GM18505 (cell line): Measurements from ENCODE around the gene HEPACAM.
A peak's percentile ranks its signal among the peaks of the same experiment; 100 is the strongest.
"Not testable (repeated sequence)": the region's sequence is repeated elsewhere in the genome, so short reads cannot be mapped to it uniquely, and the experiment has no call there.

Experiments used
- ATAC-seq: cut with Tn5 transposase; IDR thresholded peaks from one replicate; pipeline ENCODE4 v1.9.1; 2021; ENCODE audit not compliant: unreplicated experiment
- POLR2A ChIP-seq: IDR thresholded peaks from 4 replicates; pipeline ENCODE4 v1.6.1; 2011; ENCODE audit warnings: borderline replicate concordance; ENCODE audit not compliant: insufficient read depth, insufficient read length; ENCODE audit errors: extremely low read depth

HEPACAM gene, protein sequence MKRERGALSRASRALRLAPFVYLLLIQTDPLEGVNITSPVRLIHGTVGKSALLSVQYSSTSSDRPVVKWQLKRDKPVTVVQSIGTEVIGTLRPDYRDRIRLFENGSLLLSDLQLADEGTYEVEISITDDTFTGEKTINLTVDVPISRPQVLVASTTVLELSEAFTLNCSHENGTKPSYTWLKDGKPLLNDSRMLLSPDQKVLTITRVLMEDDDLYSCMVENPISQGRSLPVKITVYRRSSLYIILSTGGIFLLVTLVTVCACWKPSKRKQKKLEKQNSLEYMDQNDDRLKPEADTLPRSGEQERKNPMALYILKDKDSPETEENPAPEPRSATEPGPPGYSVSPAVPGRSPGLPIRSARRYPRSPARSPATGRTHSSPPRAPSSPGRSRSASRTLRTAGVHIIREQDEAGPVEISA

DNA sequence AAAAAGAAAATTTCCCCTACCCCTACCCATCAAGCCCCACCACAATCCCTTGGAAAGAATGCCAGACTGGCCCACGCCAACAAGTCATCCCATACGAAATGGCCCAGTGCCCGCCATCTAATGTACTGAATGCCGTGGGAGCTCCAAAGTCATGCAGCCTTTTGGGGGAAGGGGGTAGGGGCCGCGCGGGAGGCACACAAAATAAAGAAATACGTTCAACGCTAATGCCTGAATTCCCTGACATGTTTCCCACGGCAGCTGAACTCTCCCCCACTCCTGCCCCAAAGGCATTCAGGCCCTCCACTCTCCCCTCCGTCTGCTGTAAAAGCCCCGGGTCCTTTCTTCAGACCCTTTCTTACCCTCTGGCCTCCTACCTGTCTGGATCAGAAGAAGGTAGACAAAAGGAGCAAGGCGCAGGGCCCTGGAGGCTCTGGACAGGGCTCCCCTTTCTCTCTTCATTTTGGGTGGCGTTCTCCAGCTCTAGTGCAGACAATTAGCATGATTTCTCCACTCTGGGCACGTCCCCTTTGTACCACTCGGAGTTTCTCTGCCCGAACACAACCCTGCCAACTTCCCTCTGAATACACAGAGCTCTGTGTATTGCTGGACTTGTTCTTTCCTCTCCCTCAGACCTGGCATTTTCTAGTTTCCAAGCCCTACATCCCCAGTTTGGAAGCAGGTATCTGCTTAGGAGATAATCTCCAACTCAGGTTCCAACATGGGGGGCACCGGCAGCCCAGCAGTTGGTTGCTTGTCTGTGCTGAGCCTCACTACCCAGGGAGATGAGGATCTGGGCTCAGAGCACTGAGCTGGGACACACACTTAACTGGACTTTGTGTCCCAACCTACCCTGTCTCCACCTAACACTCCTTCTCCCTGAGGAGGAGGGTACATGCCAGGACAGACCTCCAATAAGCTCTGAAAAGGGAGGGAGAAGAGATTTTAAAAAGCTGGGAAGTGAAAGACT is at the start of gene HEPACAM:
Gene HEPACAM (minus strand): TSS at position 500 of the 967 bp plus-strand sequence. CDS start 41 bp downstream, at position 459.
- no peak for TF ChIP-seq POLR2A
- no peak for ATAC-seq

DNA sequence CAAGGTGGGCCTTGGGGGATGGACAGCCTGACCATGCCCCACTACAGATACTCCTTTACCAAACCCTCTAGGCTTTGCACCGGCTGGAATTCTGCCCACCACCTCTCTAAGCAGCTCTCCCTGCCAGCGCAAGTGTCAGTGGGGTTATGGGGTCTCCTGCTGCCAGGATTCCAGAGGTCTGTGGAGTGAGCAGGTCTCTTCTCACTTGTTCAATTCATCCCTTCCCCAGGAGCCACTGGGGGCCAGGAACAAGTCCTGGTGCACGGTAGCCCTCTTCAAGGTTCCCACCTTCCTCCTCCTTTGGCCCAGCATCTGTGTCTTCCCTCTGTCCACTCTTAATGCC is 48.6 kb upstream of the HEPACAM start:
- ATAC-seq = no peak
- TF ChIP-seq POLR2A = no peak

DNA sequence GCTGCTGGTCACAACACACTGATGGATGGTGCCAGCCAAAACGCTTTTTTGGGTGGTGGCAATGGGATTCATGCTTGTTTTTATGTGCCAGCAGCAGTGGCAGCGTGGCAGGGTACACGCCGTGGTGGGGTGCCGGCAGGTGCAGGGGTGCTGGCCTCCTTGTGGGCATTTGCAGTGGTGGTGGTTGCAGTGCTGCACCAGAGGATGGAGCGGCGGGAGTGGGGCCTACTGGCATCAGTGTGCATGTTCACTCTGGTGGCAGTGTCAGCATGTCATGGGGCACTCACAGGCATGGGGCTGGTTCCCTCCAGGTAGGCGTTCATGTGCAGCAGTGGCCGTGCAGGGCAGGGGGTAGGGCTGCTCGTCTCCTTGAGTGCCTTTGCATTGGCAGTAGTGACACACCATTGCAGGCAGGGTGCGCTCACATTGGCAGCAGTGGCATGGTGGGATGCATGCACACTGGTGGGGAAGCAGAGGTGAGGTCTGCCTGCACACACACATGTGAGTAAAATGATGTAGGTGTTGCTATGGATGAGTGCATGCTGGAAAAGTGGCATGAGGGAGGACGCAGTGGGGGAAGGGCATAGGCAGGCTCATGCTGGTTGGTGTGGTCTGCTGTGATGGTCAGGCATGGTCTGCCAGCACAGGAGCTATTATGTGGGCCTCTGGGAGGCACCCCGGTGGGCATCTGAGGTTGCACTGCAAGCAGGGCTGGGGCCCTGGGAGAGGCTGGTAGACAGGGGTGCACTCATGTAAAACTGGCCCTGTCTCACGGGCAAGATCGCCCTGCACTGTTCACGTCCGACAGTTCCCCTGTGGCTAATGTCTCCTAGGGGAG is 48.0 kb upstream of the HEPACAM start:
- no peak for TF ChIP-seq POLR2A
- no peak for ATAC-seq

DNA sequence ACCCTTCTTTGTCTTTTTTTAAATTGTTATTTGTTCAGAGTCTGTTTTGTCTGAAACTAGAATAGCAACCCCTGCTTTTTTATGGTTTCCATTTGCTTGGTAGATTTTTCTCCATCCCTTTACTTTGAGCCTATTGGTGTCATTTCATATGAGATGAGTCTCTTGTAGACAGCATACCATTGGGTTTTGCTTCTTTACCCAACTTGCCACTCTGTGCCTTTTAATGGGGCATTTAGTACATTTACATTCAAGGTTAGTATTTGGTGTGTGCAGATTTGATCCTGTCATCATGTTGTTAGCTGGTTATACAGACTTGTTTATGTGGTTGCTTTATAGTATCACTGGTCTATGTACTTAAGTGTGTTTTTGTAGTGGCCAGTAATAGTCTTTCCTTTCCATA is 46.2 kb upstream of the HEPACAM start:
- no peak for TF ChIP-seq POLR2A
- ATAC-seq = no peak

DNA sequence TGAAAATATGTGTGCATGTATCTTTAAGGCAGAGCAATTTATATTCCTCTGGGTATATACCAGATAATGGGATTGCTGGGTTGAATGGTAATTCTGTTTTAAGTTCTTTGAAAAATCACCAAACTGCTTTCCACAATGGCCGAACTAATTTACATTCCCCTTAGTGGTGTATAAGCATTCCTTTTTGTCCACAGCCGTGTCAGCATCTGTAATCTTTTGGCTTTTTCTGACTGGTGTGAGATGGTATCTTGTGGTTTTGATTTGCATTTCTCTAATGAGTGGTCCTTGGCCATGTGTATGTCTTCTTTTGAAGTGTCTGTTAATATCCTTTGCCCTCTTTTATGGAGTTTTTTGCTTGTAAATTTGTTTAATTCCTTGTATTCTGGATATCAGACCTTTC is 42.5 kb upstream of the HEPACAM start:
- no peak for TF ChIP-seq POLR2A
- ATAC-seq = no peak

DNA sequence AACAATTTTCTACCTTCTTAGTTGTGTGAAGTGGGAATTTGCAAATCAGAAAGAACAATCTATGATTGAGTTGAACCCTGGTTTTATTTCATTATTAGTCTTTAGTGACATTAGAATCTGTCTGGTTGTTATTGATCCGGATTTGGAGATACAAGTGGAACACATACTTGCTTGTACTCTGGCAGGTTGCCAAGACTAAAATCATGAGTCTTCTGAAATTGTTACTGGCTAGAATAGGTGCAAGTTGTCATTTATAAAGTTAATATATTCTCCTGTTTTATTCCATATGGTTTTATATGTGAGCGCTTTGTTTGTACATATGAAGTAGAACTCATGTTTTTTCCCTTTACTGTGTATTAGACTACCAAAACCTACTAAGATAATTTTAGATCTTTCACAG is 41.2 kb upstream of the HEPACAM start:
- no peak for TF ChIP-seq POLR2A
- ATAC-seq = no peak

DNA sequence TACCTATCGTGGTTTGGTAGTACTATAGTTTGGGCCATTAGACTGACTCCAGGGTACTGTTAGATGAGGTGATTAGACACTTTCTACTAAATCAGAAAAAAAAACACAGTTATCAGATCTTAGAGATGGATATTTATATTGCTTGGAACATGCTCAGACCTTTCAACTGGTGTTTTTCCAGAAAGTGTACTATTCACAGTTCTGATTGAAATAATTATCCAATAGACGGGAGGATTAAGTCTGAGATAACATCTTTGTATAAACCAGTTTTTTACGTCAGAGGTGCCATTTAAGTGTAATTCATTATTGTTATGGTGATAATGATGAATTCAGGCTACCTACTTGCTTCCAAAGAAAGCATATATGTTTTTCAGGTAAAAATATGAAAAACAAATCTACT is 40.7 kb upstream of the HEPACAM start:
- ATAC-seq = no peak
- TF ChIP-seq POLR2A = no peak

DNA sequence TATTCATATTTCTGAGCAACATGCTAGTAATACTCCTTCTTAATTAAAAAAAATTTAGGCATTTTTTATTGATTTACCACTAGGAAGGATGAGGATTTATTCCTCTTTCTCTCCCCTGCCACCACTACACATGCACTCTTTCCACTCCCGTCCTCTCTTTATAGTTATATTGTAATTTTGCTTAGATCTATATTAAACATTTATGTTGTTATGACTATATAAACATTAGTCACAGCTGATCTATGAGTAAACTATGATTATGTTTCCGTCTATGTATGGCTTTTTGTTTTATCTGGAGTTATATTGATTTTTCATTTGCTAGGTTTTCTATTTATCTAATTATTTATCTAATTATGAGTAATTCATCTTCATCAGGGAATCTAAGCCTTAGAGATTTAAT is 36.0 kb upstream of the HEPACAM start:
- ATAC-seq = no peak
- TF ChIP-seq POLR2A = no peak

DNA sequence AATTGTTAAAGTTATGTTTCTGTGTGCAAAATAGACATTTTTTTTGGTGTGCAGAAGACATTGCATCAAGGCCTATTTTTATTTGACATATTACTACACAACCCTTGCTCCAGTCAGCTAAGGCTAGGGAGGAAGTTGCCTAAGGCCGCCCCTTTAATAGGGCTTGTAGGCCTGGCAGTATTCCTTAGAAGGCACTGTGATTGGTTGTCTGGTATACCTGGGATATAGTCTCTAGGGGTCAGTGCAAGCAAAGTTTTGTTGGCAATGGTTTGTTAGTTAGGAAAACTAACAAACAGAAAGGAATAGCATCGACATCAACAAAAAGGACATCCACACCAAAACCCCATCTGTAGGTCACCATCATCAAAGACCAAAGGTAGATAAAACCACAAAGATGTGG is 35.1 kb upstream of the HEPACAM start:
- no peak for ATAC-seq
- no peak for TF ChIP-seq POLR2A

DNA sequence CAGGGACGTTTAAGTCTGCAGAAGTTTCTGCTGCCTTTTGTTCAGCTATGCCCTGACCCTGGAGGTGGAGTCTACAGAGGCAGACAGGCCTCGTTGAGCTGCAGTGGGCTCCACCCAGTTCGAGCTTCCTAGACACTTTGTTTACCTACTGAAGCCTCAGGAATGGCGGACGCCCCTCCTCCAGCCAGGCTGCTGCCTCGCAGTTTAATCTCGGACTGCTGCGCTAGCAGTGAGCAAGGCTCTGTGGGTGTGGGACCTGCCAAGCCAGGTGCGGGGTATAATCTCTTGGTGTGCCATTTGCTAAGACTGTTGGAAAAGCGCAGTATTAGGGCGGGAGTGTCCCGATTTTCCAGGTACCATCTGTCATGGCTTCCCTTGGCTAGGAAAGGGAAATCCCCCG is 32.4 kb upstream of the HEPACAM start:
- not testable (repeated sequence) for ATAC-seq

DNA sequence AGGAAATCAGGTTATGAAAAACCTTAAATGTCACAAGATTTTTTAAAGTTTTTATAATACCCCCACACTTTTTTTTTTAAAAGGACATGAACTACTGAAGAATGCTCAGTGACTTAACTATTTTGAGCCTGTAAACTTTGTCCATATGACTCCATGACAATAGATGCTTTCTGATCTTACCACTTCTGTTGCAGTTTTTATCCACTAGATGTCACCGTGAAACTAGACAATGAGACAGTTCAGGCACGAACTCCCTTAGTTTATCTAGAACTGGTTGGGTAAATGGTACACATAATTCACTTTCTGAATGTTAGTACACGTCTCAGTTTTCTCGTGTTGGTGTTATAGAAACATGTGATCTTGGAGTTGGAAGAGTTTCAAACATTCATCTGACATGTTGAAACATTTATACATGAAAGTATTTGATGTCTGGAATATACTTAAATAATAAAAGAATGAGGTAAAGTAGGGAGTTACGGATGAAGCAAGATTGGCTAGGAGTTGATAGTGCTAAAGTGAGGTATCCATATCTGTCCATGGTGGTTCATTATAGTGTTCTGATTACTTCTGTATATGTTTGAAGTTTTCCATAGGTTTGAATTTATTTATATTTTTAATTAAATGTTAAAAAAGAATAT is 26.2 kb upstream of the HEPACAM start:
- TF ChIP-seq POLR2A = no peak
- ATAC-seq = peak; percentile 80

DNA sequence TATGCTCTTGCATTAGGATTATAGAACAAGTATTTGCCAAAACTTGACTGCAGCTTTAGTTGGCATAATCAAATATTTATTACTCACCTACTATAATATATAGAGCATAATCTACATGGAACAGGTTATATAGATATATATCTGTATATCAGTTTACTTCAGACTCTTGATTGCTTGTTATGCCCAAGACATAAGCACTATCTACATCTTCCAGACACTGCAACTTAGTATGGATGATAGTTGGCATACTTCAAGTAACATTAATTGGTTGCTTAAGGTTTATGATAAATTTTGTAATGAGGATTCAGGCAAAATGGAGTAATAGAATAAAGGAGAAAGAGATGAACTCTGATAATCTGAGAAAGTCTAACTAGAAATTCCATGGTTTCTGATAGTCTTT is 19.2 kb upstream of the HEPACAM start:
- TF ChIP-seq POLR2A = no peak
- no peak for ATAC-seq

DNA sequence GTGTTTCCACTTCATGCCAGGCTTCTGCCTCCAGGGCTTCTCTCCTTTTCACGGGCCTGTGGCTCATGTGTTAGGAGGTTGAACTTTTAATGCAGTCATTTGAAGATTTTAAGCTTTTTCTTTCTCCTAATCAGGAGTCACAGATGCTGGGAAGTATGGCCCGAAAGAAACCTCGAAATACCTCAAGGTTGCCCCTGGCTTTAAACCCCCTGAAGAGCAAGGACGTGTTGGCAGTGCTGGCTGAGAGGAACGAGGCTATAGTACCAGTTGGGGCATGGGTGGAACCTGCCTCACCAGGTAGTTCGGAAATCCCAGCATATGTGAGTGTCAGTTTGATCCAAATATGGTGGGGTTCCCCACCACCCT is 18.7 kb upstream of the HEPACAM start:
- ATAC-seq = no peak

More for the DNA sequence above, 18.7 kb upstream of the HEPACAM start:
- no peak for TF ChIP-seq POLR2A
